ENCODE measurements around the gene TMEM272.

DNA sequence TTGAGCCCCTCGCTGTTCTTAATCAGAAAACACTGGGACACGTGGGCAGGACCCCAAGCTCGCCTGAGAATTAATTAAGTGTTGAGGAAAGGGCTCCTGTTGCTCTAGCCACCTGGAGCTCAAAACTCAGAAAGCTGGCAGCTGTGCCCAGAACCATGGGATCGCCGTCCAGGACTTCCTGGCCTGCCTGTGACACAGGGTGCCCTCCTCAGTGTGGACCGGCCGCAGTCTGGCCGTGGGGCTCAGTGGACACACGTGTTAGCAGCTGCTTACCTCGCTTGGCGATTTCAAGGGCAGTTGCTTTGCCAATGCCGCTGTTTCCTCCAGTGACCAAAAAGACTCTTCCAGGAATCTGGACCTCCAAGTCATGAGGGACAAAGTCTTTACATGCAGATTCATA lies 45.7 kb downstream of the TMEM272 start:
- TF ChIP-seq, protein P1, sequence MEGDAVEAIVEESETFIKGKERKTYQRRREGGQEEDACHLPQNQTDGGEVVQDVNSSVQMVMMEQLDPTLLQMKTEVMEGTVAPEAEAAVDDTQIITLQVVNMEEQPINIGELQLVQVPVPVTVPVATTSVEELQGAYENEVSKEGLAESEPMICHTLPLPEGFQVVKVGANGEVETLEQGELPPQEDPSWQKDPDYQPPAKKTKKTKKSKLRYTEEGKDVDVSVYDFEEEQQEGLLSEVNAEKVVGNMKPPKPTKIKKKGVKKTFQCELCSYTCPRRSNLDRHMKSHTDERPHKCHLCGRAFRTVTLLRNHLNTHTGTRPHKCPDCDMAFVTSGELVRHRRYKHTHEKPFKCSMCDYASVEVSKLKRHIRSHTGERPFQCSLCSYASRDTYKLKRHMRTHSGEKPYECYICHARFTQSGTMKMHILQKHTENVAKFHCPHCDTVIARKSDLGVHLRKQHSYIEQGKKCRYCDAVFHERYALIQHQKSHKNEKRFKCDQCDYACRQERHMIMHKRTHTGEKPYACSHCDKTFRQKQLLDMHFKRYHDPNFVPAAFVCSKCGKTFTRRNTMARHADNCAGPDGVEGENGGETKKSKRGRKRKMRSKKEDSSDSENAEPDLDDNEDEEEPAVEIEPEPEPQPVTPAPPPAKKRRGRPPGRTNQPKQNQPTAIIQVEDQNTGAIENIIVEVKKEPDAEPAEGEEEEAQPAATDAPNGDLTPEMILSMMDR (IDR thresholded peaks at IDR 0.05) = no peak
- no peak for TF ChIP-seq POLR2AphosphoS5 (IDR thresholded peaks at IDR 0.05; ENCODE audit: insufficient read depth in 1 of 2, low read depth in 1 of 2)
- TF ChIP-seq POLR2A (IDR thresholded peaks at IDR 0.05) = no peak

All from vagina (tissue), 2 donors.